Measurements from ENCODE around the gene AGPAT3. TPM values are rescaled to one million over a fixed set of nuclear protein-coding genes. Genes with fewer than 3 reads are reported as not detected.

AGPAT3 gene
- total and polyA plus RNA-seq, 2 donors (not counting 3 experiments of a cell fraction or from before 2014, with no cell fraction given): 39.9 to 76.7 TPM

GRCh38 chr21:43855955-43856354 lies 9.1 kb upstream of the AGPAT3 start:
- no peaks in the 10 kb centered on the region for H4K20me1 ChIP-seq (replicated peaks; ENCODE audit: control insufficient read depth, extremely low read depth, insufficient read depth, low read length)
- FAIRE-seq (no peak), DNase-seq (ENCODE audit: low read depth, low spot score) (no peak)
- H3K79me2 ChIP-seq (ENCODE audit: control insufficient read depth, insufficient read depth, low read length): no peaks in the 10 kb centered on the region
- CTCF ChIA-PET: no interaction called here
- dilution Hi-C loops (cut with MboI; ENCODE audit: extremely low pct_ligation_motif_present, low sequenced_read_pairs): no loop called here
- no peaks in the 10 kb centered on the region for H3K4me1 ChIP-seq (ENCODE audit: control insufficient read depth, extremely low read depth, insufficient read depth, low read length)
- H3K27me3 ChIP-seq (ENCODE audit: control insufficient read depth in 2 of 2, insufficient read depth in 2 of 2, low read length in 2 of 2): no peaks in the 10 kb centered on the region
- no peak overlapping the region for H2AFZ ChIP-seq (ENCODE audit: low read depth, low read length)
- H3K4me2 ChIP-seq (ENCODE audit: insufficient read depth, low read length): no peak overlapping the region
- H3K9ac ChIP-seq (replicated peaks; ENCODE audit: extremely low read depth, insufficient read depth, low read length): no peak overlapping the region
- H3K36me3 ChIP-seq (ENCODE audit: control insufficient read depth in 2 of 2, extremely low read depth in 1 of 2, insufficient read depth in 2 of 2, low read length in 2 of 2): no peaks in the 10 kb centered on the region
- H3K9me3 ChIP-seq (replicated peaks; ENCODE audit: control insufficient read depth, insufficient read depth, low read length): no peaks in the 10 kb centered on the region
- H3K27ac ChIP-seq (ENCODE audit: insufficient read depth, low read depth, low read length): no peak overlapping the region
- no TSS peak for BruUV-seq (replicated peaks)
- intact Hi-C loops (cut with micrococcal nuclease): no loop called here
- TF ChIP-seq POLR2A (IDR thresholded peaks at IDR 0.05; ENCODE audit: low read depth, low read length): no peak
- no peak for TF ChIP-seq MYC (IDR thresholded peaks at IDR 0.05; ENCODE audit: low read depth, low read length)
- no peak for TF ChIP-seq POLR2AphosphoS5 (IDR thresholded peaks at IDR 0.05; ENCODE audit: insufficient read depth, low read depth, low read length)
- TF ChIP-seq EZH2 (IDR thresholded peaks at IDR 0.05; ENCODE audit: borderline replicate concordance, low read depth, low read length, severe bottlenecking): no peak
- TF ChIP-seq, protein P1, sequence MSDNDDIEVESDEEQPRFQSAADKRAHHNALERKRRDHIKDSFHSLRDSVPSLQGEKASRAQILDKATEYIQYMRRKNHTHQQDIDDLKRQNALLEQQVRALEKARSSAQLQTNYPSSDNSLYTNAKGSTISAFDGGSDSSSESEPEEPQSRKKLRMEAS (IDR thresholded peaks at IDR 0.05; ENCODE audit: insufficient read depth, insufficient read length): no peak
- no peak overlapping the region for H3K4me3 ChIP-seq (replicated peaks in 1 of 3; ENCODE audit: insufficient read depth in 1 of 3, low read depth in 1 of 3, low read length in 3 of 3)
- H3K9me1 ChIP-seq (replicated peaks; ENCODE audit: control insufficient read depth, extremely low read depth, insufficient read depth, low read length): no peaks in the 10 kb centered on the region
- POLR2A ChIA-PET: no interaction called here

DNA sequence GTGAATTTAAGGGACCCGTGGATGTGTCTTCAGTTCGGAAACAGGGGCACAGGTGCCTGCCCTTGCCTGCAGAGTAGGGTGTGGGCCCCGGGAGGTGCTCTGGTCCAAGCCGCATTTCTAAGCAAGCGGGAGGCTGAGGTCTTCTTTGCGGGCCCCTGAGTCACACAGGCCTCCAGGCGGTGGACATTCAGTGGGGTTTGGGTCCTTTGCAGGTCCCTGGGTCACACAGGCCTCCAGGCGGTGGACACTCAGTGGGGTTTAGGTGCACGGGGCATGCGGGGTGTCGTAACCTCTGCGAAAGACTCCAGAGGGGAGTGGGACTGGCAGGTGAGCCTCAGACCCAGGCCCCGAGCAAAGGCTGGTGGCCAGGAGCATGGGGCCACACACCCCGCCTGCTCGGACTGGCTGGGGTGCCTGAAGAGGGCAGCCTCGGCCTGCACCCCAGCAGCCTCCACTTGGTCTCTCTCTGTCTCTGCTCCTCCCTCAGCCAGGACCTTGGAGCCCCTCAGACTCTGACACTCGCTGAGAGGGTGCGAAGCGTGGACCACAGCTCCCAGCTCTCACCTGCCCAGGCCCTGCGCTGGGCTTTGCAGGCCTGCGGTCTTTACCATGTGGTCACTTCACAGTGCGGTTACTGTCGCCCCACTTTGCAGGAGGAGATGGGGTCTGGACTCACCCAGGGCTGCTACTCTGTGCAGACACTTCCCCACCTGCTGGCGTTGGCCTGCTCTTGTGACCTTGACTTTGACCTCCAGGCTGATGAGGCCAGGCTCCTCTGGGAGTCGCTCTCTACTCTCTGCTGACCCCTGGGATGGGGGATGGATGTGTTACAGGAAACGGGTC lies 6.0 kb upstream of the AGPAT3 start:
- H4K20me1 ChIP-seq (replicated peaks; ENCODE audit: control insufficient read depth, extremely low read depth, insufficient read depth, low read length): no peaks in the 10 kb centered on the region
- POLR2A ChIA-PET: no interaction called here
- no peaks in the 10 kb centered on the region for H3K79me2 ChIP-seq (ENCODE audit: control insufficient read depth, insufficient read depth, low read length)
- no TSS peak for BruUV-seq (replicated peaks)
- H3K4me3 ChIP-seq (replicated peaks in 1 of 3; ENCODE audit: insufficient read depth in 1 of 3, low read depth in 1 of 3, low read length in 3 of 3): no peak overlapping the region
- H3K36me3 ChIP-seq (ENCODE audit: control insufficient read depth in 2 of 2, extremely low read depth in 1 of 2, insufficient read depth in 2 of 2, low read length in 2 of 2): no peaks in the 10 kb centered on the region
- peaks cover 2% of the 10 kb centered on the region for H3K4me1 ChIP-seq (ENCODE audit: control insufficient read depth, extremely low read depth, insufficient read depth, low read length)
- H3K9me1 ChIP-seq (replicated peaks; ENCODE audit: control insufficient read depth, extremely low read depth, insufficient read depth, low read length): no peaks in the 10 kb centered on the region
- dilution Hi-C loops (cut with MboI; ENCODE audit: extremely low pct_ligation_motif_present, low sequenced_read_pairs): no loop called here
- H3K4me2 ChIP-seq (ENCODE audit: insufficient read depth, low read length): no peak overlapping the region
- no peak overlapping the region for H3K27ac ChIP-seq (ENCODE audit: insufficient read depth, low read depth, low read length)
- FAIRE-seq: no peak
- no peak overlapping the region for H3K9ac ChIP-seq (replicated peaks; ENCODE audit: extremely low read depth, insufficient read depth, low read length)
- H2AFZ ChIP-seq (ENCODE audit: low read depth, low read length): no peak overlapping the region
- H3K9me3 ChIP-seq (replicated peaks; ENCODE audit: control insufficient read depth, insufficient read depth, low read length): no peaks in the 10 kb centered on the region
- intact Hi-C loops (cut with micrococcal nuclease): no loop called here
- no peaks in the 10 kb centered on the region for H3K27me3 ChIP-seq (ENCODE audit: control insufficient read depth in 2 of 2, insufficient read depth in 2 of 2, low read length in 2 of 2)
- no peak for DNase-seq (ENCODE audit: low read depth, low spot score)
- TF ChIP-seq JUN (IDR thresholded peaks at IDR 0.05; ENCODE audit: borderline replicate concordance, insufficient read depth, insufficient read length, low read depth): no peak
- TF ChIP-seq, protein P1 (IDR thresholded peaks at IDR 0.05; ENCODE audit: insufficient read depth, insufficient read length): no peak
- no peak for TF ChIP-seq FOS (IDR thresholded peaks at IDR 0.05; ENCODE audit: borderline replicate concordance, insufficient read depth, low read length)
- no peak for TF ChIP-seq CTCF (IDR thresholded peaks at IDR 0.05; ENCODE audit: extremely low read depth in 1 of 2, insufficient read depth in 1 of 2, low read depth in 1 of 2, low read length in 2 of 2)
- no peak for TF ChIP-seq MYC (IDR thresholded peaks at IDR 0.05; ENCODE audit: low read depth, low read length)
- TF ChIP-seq EZH2 (IDR thresholded peaks at IDR 0.05; ENCODE audit: borderline replicate concordance, low read depth, low read length, severe bottlenecking): no peak
- no peak for TF ChIP-seq GATA2 (IDR thresholded peaks at IDR 0.05; ENCODE audit: insufficient read depth, insufficient read length, low read depth, low read length)
- CTCF ChIA-PET: no interaction called here
